Esophagus squamous epithelium (tissue), 5 donors: Measurements from ENCODE around the gene RRAD. TPM values are rescaled to one million over a fixed set of nuclear protein-coding genes. Genes with fewer than 3 reads are reported as not detected.

Source experiments
- DNase-seq: peaks from one replicate; lab custom pipeline; 2025; lab: John Stamatoyannopoulos, UW
- H3K27ac ChIP-seq, 4 donors: fragments of 200-600 bp; sonication (generic); one replicate each; pipeline ENCODE4 v1.5.1; 2016 to 2019; ENCODE audit warnings: mild to moderate bottlenecking in 1 of 4
- H3K27me3 ChIP-seq, 4 donors: fragments of 200-600 bp; sonication (generic); 1 replicate in 3 of 4; 2 replicates in 1 of 4; pipeline versions ENCODE4 v1.5.1 to v1.6.0; 2017 to 2021; ENCODE audit warnings: antibody characterized with exemption in 1 of 4
- H3K36me3 ChIP-seq, 3 donors: fragments of 200-600 bp; sonication (generic); one replicate each; pipeline ENCODE4 v1.5.1; 2016 to 2019
- H3K4me1 ChIP-seq, 3 donors: fragments of 200-600 bp; sonication (generic); one replicate each; pipeline ENCODE4 v1.5.1; 2017 to 2019
- H3K4me3 ChIP-seq, 4 donors: fragments of 200-600 bp; sonication (generic); 1 replicate in 3 of 4; 2 replicates in 1 of 4; pipeline ENCODE4 v1.5.1; 2016 to 2019; ENCODE audit warnings: mild to moderate bottlenecking in 2 of 4, moderate library complexity in 1 of 4
- H3K9me3 ChIP-seq, 3 donors: fragments of 200-600 bp; sonication (generic); one replicate each; pipeline ENCODE4 v1.5.1; 2016 to 2019
- POLR2A ChIP-seq, 4 donors: fragments of 450-650 bp; IDR thresholded peaks; one replicate each; pipeline ENCODE4 v1.6.1; 2017; ENCODE audit warnings: antibody characterized with exemption in 4 of 4, mild to moderate bottlenecking in 4 of 4, moderate library complexity in 3 of 4
- WGBS, 2 donors: methylation state at CpG; one replicate each; pipeline ENCODE4 v1.1.5; 2018; 5-methylcytosine and 5-hydroxymethylcytosine counted together
- intact Hi-C: fragments of 100-400 bp; cut with DNase I; formaldehyde crosslinking; loops from one replicate; pipeline ENCODE4 v1.15.0; 2022
- total RNA-seq, 4 donors: library from RNA; depleted of rRNA; stranded (reverse); fragments of >200 nt; gene quantifications; one replicate each; pipeline ENCODE4 v1.1.0, GENCODE V29; 2016
- TF ChIP-seq, protein P1 (sequence below), 6 experiments: fragments of 450-650 bp in 4 of 6; fragments of 200-600 bp in 2 of 6; sonication (generic) in 2 of 6; IDR thresholded peaks; one replicate each; pipeline ENCODE4 v1.5.1; 2016 to 2019; ENCODE audit warnings: antibody characterized with exemption in 6 of 6, mild to moderate bottlenecking in 4 of 6, moderate library complexity in 4 of 6
- donor health status: DM: yes; HTN: yes; CAD: no.

The RRAD gene
- total RNA-seq, 4 donors from 2014 or later, result 68.7 to 208 (median 129) TPM

GRCh38 chr16:66928702-66929388 lies 3.5 kb upstream of the RRAD start:
- H3K27ac ChIP-seq, result peak overlapping the region; percentile 9 to 90 (median 47)
- H3K4me1 ChIP-seq, result peaks cover 35 to 97% (median 41%) of the 10 kb centered on the region in 3 donors
- intact Hi-C loops, result no loop called here
- WGBS, 2 donors, result 77 to 79% methylated on average over 10 of the region's 10 CpGs
- no peak overlapping the region for H3K4me3 ChIP-seq
- H3K27me3 ChIP-seq, result peaks cover 0 to 21% (median 0%) of the 10 kb centered on the region in 4 donors
- DNase-seq, result no peak
- TF ChIP-seq, protein P1, sequence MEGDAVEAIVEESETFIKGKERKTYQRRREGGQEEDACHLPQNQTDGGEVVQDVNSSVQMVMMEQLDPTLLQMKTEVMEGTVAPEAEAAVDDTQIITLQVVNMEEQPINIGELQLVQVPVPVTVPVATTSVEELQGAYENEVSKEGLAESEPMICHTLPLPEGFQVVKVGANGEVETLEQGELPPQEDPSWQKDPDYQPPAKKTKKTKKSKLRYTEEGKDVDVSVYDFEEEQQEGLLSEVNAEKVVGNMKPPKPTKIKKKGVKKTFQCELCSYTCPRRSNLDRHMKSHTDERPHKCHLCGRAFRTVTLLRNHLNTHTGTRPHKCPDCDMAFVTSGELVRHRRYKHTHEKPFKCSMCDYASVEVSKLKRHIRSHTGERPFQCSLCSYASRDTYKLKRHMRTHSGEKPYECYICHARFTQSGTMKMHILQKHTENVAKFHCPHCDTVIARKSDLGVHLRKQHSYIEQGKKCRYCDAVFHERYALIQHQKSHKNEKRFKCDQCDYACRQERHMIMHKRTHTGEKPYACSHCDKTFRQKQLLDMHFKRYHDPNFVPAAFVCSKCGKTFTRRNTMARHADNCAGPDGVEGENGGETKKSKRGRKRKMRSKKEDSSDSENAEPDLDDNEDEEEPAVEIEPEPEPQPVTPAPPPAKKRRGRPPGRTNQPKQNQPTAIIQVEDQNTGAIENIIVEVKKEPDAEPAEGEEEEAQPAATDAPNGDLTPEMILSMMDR (IDR thresholded peaks at IDR 0.05), result peak in 5 of 6 experiments; percentile 14 to 55 (median 29)
- no peak for TF ChIP-seq POLR2A (IDR thresholded peaks at IDR 0.05)
- H3K9me3 ChIP-seq, result no peaks in the 10 kb centered on the region
- H3K36me3 ChIP-seq, result peaks cover 0 to 19% (median 0%) of the 10 kb centered on the region in 3 donors

DNA sequence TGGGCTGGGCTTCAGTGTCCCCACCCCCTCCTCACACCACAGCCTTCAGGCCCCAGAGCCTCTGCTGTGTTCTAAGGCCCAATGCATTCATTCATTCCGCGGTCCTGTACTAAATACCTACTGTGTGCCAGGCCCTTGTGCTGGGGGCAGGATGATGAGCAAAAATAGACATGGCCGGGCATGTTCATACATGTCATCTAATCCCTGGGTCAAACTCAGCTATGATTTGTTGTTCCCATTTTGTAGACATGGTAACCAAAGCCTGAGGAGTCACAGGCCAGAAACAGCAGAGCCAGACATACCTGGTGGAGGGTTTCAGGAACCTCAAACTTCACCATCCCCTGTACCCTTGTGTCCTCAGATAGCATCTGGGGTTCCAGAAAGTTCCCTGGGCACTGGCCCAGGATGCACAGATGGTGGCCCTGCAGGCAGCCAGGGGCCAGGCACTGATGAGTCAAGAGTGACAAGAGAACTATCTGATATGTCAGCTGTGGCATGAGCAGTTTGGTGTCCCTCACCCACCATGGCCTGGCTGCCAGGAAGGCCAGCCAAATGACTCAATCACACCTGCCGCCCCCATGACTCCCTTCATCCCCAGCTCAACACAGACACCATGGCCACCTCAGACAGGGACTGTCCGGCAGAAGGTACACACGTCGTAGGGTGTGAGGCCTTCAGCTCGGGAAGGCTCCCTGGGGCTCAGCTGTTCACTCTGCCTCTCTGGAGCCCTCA lies 2.7 kb upstream of the RRAD start:
- TF ChIP-seq POLR2A (IDR thresholded peaks at IDR 0.05), result no peak
- TF ChIP-seq, protein P1 (IDR thresholded peaks at IDR 0.05), result no peak
- WGBS, 2 donors, result 46 to 74% methylated on average over 3 to 5 of the region's 8 CpGs
- H3K4me3 ChIP-seq, result no peak overlapping the region
- H3K36me3 ChIP-seq, result peaks cover 0 to 27% (median 0%) of the 10 kb centered on the region in 3 donors
- H3K27ac ChIP-seq, result peak overlapping the region; percentile 9 to 90 (median 47)
- H3K27me3 ChIP-seq, result peaks cover 0 to 27% (median 0%) of the 10 kb centered on the region in 4 donors
- H3K9me3 ChIP-seq, result no peaks in the 10 kb centered on the region
- intact Hi-C loops, result no loop called here
- peaks cover 38 to 98% (median 43%) of the 10 kb centered on the region in 3 donors for H3K4me1 ChIP-seq
- DNase-seq, result no peak

- Histone ChIP-seq H3K4me1 (peaks cover 34 to 98% (median 42%) of the 10 kb centered on the region in 3 donors), H3K4me3 (no peak overlapping the region), H3K27ac (peak overlapping the region in 3 of 4 donors; percentile 83 to 90 (median 87)), H3K9me3 (no peaks in the 10 kb centered on the region), H3K36me3 (peaks cover 0 to 29% (median 0%) of the 10 kb centered on the region in 3 donors), H3K27me3 (peaks cover 0 to 30% (median 0%) of the 10 kb centered on the region in 4 donors)
- 21 to 100% methylated on average over 1 to 2 of the region's 3 CpGs for WGBS, 2 donors
- intact Hi-C loops, result no loop called here
- no peak for DNase-seq
- TF ChIP-seq, protein P1 (IDR thresholded peaks at IDR 0.05), result no peak
- no peak for TF ChIP-seq POLR2A (IDR thresholded peaks at IDR 0.05)
Measured at GRCh38 chr16:66926961-66927436, 1.7 kb upstream of the RRAD start.

DNA sequence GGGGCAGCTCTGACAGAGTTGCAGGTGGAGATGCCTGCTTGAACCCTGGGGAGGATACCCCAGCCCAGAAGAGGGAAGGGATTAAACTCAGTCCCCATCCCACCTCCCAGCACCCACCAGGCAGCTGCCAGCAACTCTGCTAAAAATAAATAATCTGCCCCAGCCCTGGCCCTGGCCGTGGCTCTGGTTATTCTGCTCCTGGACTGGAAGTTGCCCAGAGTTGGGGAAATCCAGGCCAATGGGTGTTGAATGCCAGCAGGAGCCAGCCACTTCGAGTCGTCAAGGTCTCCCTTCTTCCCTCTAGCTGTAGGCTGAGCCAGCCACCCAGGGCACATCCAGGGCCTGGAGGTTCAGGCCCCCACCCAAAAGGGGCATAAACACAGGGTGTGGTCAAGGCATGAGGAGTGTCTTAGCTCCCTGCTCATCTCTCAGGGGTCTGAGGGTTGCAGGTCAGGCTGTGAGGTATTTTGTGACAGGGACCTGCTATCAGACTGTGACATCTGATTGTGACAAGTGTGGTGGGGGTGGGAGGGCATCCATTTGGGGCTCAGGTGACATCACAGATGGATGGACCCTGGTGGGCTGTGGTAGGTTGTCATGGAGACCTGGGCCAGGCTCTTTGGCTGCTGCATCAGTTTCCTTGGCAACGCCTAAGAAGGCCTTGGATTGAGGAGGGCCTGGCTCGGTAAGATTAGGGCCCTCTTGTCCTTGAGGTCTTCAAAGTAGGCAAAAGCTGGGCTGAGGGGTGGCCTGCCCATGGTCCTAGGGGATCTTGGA lies 1.0 kb upstream of the RRAD start:
- 23 to 29% methylated on average over 1 to 3 of the region's 5 CpGs for WGBS, 2 donors
- DNase-seq, result no peak
- no peaks in the 10 kb centered on the region for H3K9me3 ChIP-seq
- peaks cover 40 to 100% (median 49%) of the 10 kb centered on the region in 3 donors for H3K4me1 ChIP-seq
- H3K36me3 ChIP-seq, result peaks cover 0 to 29% (median 0%) of the 10 kb centered on the region in 3 donors
- peaks cover 0 to 35% (median 0%) of the 10 kb centered on the region in 4 donors for H3K27me3 ChIP-seq
- TF ChIP-seq, protein P1 (IDR thresholded peaks at IDR 0.05), result no peak
- no peak for TF ChIP-seq POLR2A (IDR thresholded peaks at IDR 0.05)
- intact Hi-C loops, result no loop called here
- H3K27ac ChIP-seq, result peak overlapping the region; percentile 45 to 90 (median 85)
- H3K4me3 ChIP-seq, result peak overlapping the region in 2 of 4 donors; percentile 68 to 73
